GM12878 (cell line): Measurements from ENCODE around the gene CREBBP. TPM values are rescaled to one million over a fixed set of nuclear protein-coding genes. Genes with fewer than 3 reads are reported as not detected.

Experiments used
- ATAC-seq: fragments of 200-7000 bp; cut with Tn5 transposase; 3 replicates; pipeline ENCODE4 v1.9.1; 2020; ENCODE audit warnings: mild to moderate bottlenecking, moderate library complexity
- BruUV-seq: library from RNA; stranded (reverse); fragments of 400-500 nt; replicated peaks from 2 replicates; lab custom pipeline; 2021; lab: Mats Ljungman, UMichigan
- CTCF ChIA-PET: fragments of 300-600 bp; sonication (Branson Sonifier 250); formaldehyde crosslinking; extraction: SDS; loops from one replicate; lab custom pipeline; 2021; ENCODE audit warnings: inconsistent platforms; lab: Yijun Ruan, JAX
- POLR2A ChIA-PET: fragments of 350-600 bp; formaldehyde crosslinking; extraction: SDS; loops from one replicate; lab custom pipeline; 2021; ENCODE audit warnings: inconsistent platforms; lab: Charles Lee
- RAD21 ChIA-PET: fragments of 300-600 bp; sonication (Branson Sonifier 250); formaldehyde crosslinking; loops from one replicate; lab custom pipeline; 2023; ENCODE audit warnings: antibody characterized with exemption; ENCODE audit not compliant: unreplicated experiment; lab: Charles Lee
- SMC1A ChIA-PET: fragments of 300-600 bp; sonication (Branson Sonifier 250); formaldehyde crosslinking; loops from one replicate; lab custom pipeline; 2023; ENCODE audit not compliant: unreplicated experiment, uncharacterized antibody; lab: Charles Lee
- DNase-seq: peaks from one replicate; pipeline ENCODE4 v3.0.0-alpha.2; 2011; ENCODE audit warnings: low read depth, low spot score
- FAIRE-seq: peaks from 3 replicates; lab custom pipeline; 2011; peaks lifted over from hg19 to GRCh38; lab: Jason Lieb, UNC
- H2AFZ ChIP-seq: 2 replicates; pipeline ENCODE4 v1.6.0; 2011; ENCODE audit warnings: low read depth, low read length, control low read depth; ENCODE audit not compliant: control insufficient read depth
- H3K27ac ChIP-seq: 2 replicates; pipeline ENCODE4 v1.5.1; 2011; ENCODE audit warnings: control low read depth; ENCODE audit not compliant: control insufficient read depth, insufficient read depth
- H3K27me3 ChIP-seq, 2 experiments: replicated peaks in 1 of 2; 2 replicates each; pipeline versions ENCODE4 v1.6.0 to v1.6.1; 2011; ENCODE audit warnings: low read length in 1 of 2; ENCODE audit not compliant: control insufficient read depth in 2 of 2, insufficient read depth in 2 of 2
- H3K36me3 ChIP-seq, 2 experiments: 2 replicates each; pipeline ENCODE4 v1.5.1; 2011; ENCODE audit warnings: low read length in 1 of 2; ENCODE audit not compliant: control insufficient read depth in 2 of 2, insufficient read depth in 2 of 2
- H3K4me1 ChIP-seq: 2 replicates; pipeline ENCODE4 v1.6.1; 2011; ENCODE audit warnings: mild to moderate bottlenecking, low read length, moderate library complexity, mixed read lengths; ENCODE audit not compliant: control insufficient read depth, insufficient read depth
- H3K4me2 ChIP-seq: 2 replicates; pipeline ENCODE4 v1.6.0; 2011; ENCODE audit warnings: control low read depth; ENCODE audit not compliant: control insufficient read depth, insufficient read depth
- H3K4me3 ChIP-seq: fragments of 200-600 bp; sonication (generic); 2 replicates; pipeline ENCODE4 v1.5.1; 2016
- H3K79me2 ChIP-seq: 2 replicates; pipeline ENCODE4 v1.6.0; 2011; ENCODE audit warnings: low read length; ENCODE audit not compliant: control insufficient read depth, insufficient read depth
- H3K9ac ChIP-seq: 2 replicates; pipeline ENCODE4 v1.8.0; 2011; ENCODE audit warnings: low read length, control low read depth, mixed read lengths; ENCODE audit not compliant: control insufficient read depth, insufficient read depth
- H3K9me3 ChIP-seq: replicated peaks from 3 replicates; pipeline ENCODE4 v1.5.1; 2011; ENCODE audit warnings: mild to moderate bottlenecking, low read length; ENCODE audit not compliant: control insufficient read depth, insufficient read depth
- H4K20me1 ChIP-seq: 2 replicates; pipeline ENCODE4 v1.6.0; 2011; ENCODE audit not compliant: control insufficient read depth, insufficient read depth
- CHD2 ChIP-seq: IDR thresholded peaks from 2 replicates; pipeline ENCODE4 v1.6.1; 2011; ENCODE audit warnings: low read depth, low read length, improper control_type of control experiment, borderline replicate concordance
- HDAC6 ChIP-seq: fragments of 200-600 bp; sonication (generic); IDR thresholded peaks from one replicate; pipeline ENCODE4 v1.8.0; 2017; ENCODE audit warnings: antibody characterized with exemption; ENCODE audit not compliant: unreplicated experiment
- NFYB ChIP-seq: IDR thresholded peaks from 2 replicates; pipeline ENCODE4 v1.6.1; 2011; ENCODE audit warnings: low read depth, mild to moderate bottlenecking, low read length, improper control_type of control experiment, moderate library complexity; ENCODE audit not compliant: insufficient read depth
- NRF1 ChIP-seq: conservative IDR thresholded peaks from 2 replicates; pipeline ENCODE4 v1.6.1; 2011; ENCODE audit warnings: mild to moderate bottlenecking, low read depth, low read length, improper control_type of control experiment
- RAD21 ChIP-seq: IDR thresholded peaks from 2 replicates; pipeline ENCODE4 v1.6.1; 2011; ENCODE audit warnings: mild to moderate bottlenecking, low read depth, low read length, moderate library complexity; ENCODE audit not compliant: insufficient read depth
- SMAD5 ChIP-seq: IDR thresholded peaks from 2 replicates; pipeline ENCODE4 v1.6.1; 2016; ENCODE audit warnings: antibody characterized with exemption, low read depth
- TAF1 ChIP-seq: IDR thresholded peaks from 2 replicates; pipeline ENCODE4 v1.6.1; 2011; ENCODE audit warnings: mild to moderate bottlenecking, low read depth, low read length, borderline replicate concordance
- WRNIP1 ChIP-seq: IDR thresholded peaks from 2 replicates; pipeline ENCODE4 v1.6.1; 2011; ENCODE audit warnings: low read depth, low read length, improper control_type of control experiment, borderline replicate concordance
- YY1 ChIP-seq: IDR thresholded peaks from 2 replicates; pipeline ENCODE4 v1.6.1; 2011; ENCODE audit warnings: low read depth, mild to moderate bottlenecking, low read length
- ZNF217 ChIP-seq: fragments of 450-650 bp; IDR thresholded peaks from 2 replicates; pipeline ENCODE4 v1.6.1; 2017; ENCODE audit warnings: antibody characterized with exemption, mild to moderate bottlenecking
- WGBS: methylation state at CpG from one replicate; pipeline ENCODE4 v1.1.6; 2016; ENCODE audit warnings: low lambda C conversion rate; ENCODE audit not compliant: insufficient replicate concordance, insufficient coverage; ENCODE audit errors: missing lambda C conversion rate; 5-methylcytosine and 5-hydroxymethylcytosine counted together
- in situ Hi-C: fragments of 300-500 bp; cut with MboI; formaldehyde crosslinking; loops from 9 replicates; pipeline ENCODE4 v1.14.3; 2018; ENCODE audit warnings: mixed read lengths
- intact Hi-C: fragments of 100-400 bp; cut with micrococcal nuclease; formaldehyde crosslinking; loops from one replicate; pipeline ENCODE4 v1.14.2; 2022; ENCODE audit not compliant: unreplicated experiment
- polyA plus RNA-seq, 11 experiments: library from polyadenylated mRNA; depleted of rRNA in 4 of 11; unstranded in 6 of 11; stranded (reverse) in 5 of 11; fragments of >200 nt; fragmentation: Nextera tagmentation in 4 of 11; fragmentation: Illumina TruSeq in 1 of 11; extraction: Ambion mirVana in 4 of 11; extraction: Trizol in 1 of 11; gene quantifications; 1 replicate in 1 of 11; 2 replicates in 10 of 11; pipeline versions ENCODE4 v1.2.1 to v1.2.3, GENCODE V29; 2011 to 2016; ENCODE audit warnings: inconsistent platforms in 2 of 11, missing spikeins in 2 of 11, low read depth in 1 of 11
- total RNA-seq, 4 experiments: library from RNA; depleted of rRNA in 3 of 4; stranded (reverse); fragments of >200 nt in 3 of 4; fragmentation: Illumina TruSeq in 1 of 4; extraction: Trizol in 1 of 4; gene quantifications; 2 replicates each; pipeline versions ENCODE4 v1.2.1 to v1.2.3, GENCODE V29; 2013 to 2021
- TF ChIP-seq, protein P1 (sequence below): IDR thresholded peaks from 2 replicates; pipeline ENCODE4 v1.6.1; 2012; ENCODE audit warnings: low read depth, low read length, improper control_type of control experiment
- TF ChIP-seq, protein P2 (sequence below): fragments of 450-650 bp; formaldehyde crosslinking; IDR thresholded peaks from 2 replicates; pipeline ENCODE4 v1.5.0; 2022; ENCODE audit warnings: mild to moderate bottlenecking, missing genetic modification characterization
- TF ChIP-seq, protein P3 (sequence below): fragments of 450-650 bp; IDR thresholded peaks from 2 replicates; pipeline ENCODE4 v1.6.1; 2017; ENCODE audit warnings: low read depth, mild to moderate bottlenecking, moderate library complexity

CREBBP gene
- total and polyA plus RNA-seq, 10 of the 15 experiments (the other 5 are each of a cell fraction or from before 2014, with no cell fraction given), result 3.4 to 32.7 (median 7.9) TPM

DNA sequence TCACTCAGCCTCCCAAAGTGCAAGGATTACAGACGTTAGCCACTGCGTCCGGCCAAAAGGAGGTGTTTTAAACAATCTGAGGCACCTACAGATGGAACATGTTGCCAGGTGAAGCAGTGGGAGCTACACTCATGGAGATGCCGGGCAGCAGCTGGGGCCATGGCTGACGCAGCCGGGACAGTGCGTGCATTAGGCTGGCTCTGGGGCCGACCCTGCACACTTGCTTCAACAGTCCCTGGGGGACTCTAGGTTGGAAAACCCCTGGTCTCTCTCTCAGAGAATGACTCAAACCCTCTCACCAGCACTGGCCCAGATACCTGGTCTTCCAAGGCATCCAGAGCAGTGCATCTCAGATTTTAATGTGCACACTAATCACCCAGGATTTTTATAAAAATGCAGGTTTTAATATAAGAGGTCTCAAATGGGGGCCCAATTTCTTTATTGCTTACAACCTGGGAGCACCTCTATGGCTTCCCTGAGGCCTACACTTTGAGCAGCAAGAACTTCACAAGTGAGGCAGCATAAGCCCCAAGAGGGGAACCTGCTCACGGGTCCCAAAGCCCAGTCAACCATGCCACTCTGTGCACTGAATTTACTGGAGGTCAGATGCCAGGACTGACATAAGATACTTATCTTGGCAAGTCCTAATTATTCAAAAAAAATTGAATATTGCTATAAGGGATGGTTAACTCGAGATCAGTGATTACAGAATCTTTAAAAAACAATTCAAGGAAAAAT is 92.4 kb downstream of the CREBBP start:
- intact Hi-C loops (loop anchor here (5.0 kb wide), 2 partner anchors 74 to 89 kb away; no protein-coding TSS in a partner anchor), in situ Hi-C loops (no loop called here)
- H3K4me1 ChIP-seq, result peaks cover 29% of the 10 kb centered on the region
- H3K4me3 ChIP-seq, result no peak overlapping the region
- H3K27me3 ChIP-seq, result no peaks in the 10 kb centered on the region
- H3K79me2 ChIP-seq, result peaks cover 11% of the 10 kb centered on the region
- ChIA-PET POLR2A (interaction anchor here (0.6 to 1.2 kb wide), 4 partner anchors 9 to 690 kb away, joined by 3 to 5 read pairs (median 3); no protein-coding TSS in a partner anchor), CTCF (interaction anchor here (0.7 to 1.3 kb wide), 3 partner anchors 9 to 89 kb away, joined by 3 to 9 read pairs (median 3); no protein-coding TSS in a partner anchor), RAD21 (interaction anchor here (1.9 kb wide), 1 partner anchor 90 kb away, joined by 9 read pairs; no protein-coding TSS in a partner anchor), SMC1A (interaction anchor here (0.8 to 2.9 kb wide), 10 partner anchors 8 to 99 kb away, joined by 3 to 15 read pairs (median 3); no protein-coding TSS in a partner anchor)
- H3K4me2 ChIP-seq, result peak overlapping the region; percentile 46
- peak; percentile 55 for DNase-seq
- FAIRE-seq, result no peak
- BruUV-seq, result no TSS peak
- peak; percentile 93 for ATAC-seq
- peaks cover 14% of the 10 kb centered on the region for H4K20me1 ChIP-seq
- peak overlapping the region; percentile 47 for H3K27ac ChIP-seq
- H3K36me3 ChIP-seq, result peaks cover 26 to 30% of the 10 kb centered on the region in 2 experiments
- no peak overlapping the region for H3K9ac ChIP-seq
- no peaks in the 10 kb centered on the region for H3K9me3 ChIP-seq
- 28% methylated on average over 10 of the region's 10 CpGs for WGBS
- no peak overlapping the region for H2AFZ ChIP-seq
- no peak for TF ChIP-seq ZNF217
- no peak for TF ChIP-seq NRF1
- TF ChIP-seq RAD21, result no peak
- no peak for TF ChIP-seq SMAD5
- TF ChIP-seq YY1, result 0 out of 2 replicates have a peak, but pooled peaks have one; percentile 36
- TF ChIP-seq, protein P1, sequence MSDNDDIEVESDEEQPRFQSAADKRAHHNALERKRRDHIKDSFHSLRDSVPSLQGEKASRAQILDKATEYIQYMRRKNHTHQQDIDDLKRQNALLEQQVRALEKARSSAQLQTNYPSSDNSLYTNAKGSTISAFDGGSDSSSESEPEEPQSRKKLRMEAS, result no peak; the same call in 1 of the 2 replicates
- TF ChIP-seq, protein P2, sequence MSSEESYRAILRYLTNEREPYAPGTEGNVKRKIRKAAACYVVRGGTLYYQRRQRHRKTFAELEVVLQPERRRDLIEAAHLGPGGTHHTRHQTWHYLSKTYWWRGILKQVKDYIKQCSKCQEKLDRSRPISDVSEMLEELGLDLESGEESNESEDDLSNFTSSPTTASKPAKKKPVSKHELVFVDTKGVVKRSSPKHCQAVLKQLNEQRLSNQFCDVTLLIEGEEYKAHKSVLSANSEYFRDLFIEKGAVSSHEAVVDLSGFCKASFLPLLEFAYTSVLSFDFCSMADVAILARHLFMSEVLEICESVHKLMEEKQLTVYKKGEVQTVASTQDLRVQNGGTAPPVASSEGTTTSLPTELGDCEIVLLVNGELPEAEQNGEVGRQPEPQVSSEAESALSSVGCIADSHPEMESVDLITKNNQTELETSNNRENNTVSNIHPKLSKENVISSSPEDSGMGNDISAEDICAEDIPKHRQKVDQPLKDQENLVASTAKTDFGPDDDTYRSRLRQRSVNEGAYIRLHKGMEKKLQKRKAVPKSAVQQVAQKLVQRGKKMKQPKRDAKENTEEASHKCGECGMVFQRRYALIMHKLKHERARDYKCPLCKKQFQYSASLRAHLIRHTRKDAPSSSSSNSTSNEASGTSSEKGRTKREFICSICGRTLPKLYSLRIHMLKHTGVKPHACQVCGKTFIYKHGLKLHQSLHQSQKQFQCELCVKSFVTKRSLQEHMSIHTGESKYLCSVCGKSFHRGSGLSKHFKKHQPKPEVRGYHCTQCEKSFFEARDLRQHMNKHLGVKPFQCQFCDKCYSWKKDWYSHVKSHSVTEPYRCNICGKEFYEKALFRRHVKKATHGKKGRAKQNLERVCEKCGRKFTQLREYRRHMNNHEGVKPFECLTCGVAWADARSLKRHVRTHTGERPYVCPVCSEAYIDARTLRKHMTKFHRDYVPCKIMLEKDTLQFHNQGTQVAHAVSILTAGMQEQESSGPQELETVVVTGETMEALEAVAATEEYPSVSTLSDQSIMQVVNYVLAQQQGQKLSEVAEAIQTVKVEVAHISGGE (CRISPR knock-in tag), result no peak
- TF ChIP-seq WRNIP1, result no peak
- TF ChIP-seq NFYB, result no peak
- TF ChIP-seq TAF1, result no peak
- TF ChIP-seq, protein P3, sequence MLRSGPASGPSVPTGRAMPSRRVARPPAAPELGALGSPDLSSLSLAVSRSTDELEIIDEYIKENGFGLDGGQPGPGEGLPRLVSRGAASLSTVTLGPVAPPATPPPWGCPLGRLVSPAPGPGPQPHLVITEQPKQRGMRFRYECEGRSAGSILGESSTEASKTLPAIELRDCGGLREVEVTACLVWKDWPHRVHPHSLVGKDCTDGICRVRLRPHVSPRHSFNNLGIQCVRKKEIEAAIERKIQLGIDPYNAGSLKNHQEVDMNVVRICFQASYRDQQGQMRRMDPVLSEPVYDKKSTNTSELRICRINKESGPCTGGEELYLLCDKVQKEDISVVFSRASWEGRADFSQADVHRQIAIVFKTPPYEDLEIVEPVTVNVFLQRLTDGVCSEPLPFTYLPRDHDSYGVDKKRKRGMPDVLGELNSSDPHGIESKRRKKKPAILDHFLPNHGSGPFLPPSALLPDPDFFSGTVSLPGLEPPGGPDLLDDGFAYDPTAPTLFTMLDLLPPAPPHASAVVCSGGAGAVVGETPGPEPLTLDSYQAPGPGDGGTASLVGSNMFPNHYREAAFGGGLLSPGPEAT, result peak; percentile 91
- no peak for TF ChIP-seq HDAC6
- peak; percentile 34; the same call in 1 of the 2 replicates for TF ChIP-seq CHD2
